ENCODE results near the gene ECT2L.

ECT2L gene

GRCh38 chr6:138847884-138848283, 52.0 kb downstream of the ECT2L start:
- DNase-seq (ENCODE audit: low spot score): no peak
- in situ Hi-C loops (cut with MboI; ENCODE audit: low pct_unique_long_range_greater_than_20kb, low sequenced_read_pairs, unreplicated experiment): no loop called here
- no peak for TF ChIP-seq CTCF (IDR thresholded peaks at IDR 0.05; ENCODE audit: extremely low read depth, insufficient read depth, missing control alignments)

GRCh38 chr6:138848461-138848860, 52.6 kb downstream of the ECT2L start:
- no peak for TF ChIP-seq CTCF (IDR thresholded peaks at IDR 0.05; ENCODE audit: extremely low read depth, insufficient read depth, missing control alignments)
- no peak for DNase-seq (ENCODE audit: low spot score)
- in situ Hi-C loops (cut with MboI; ENCODE audit: low pct_unique_long_range_greater_than_20kb, low sequenced_read_pairs, unreplicated experiment): no loop called here

- DNase-seq (ENCODE audit: low spot score): no peak
- no peak for TF ChIP-seq CTCF (IDR thresholded peaks at IDR 0.05; ENCODE audit: extremely low read depth, insufficient read depth, missing control alignments)
- in situ Hi-C loops (cut with MboI; ENCODE audit: low pct_unique_long_range_greater_than_20kb, low sequenced_read_pairs, unreplicated experiment): no loop called here
These were observed 53.9 kb downstream of the ECT2L start for GRCh38 chr6:138849791-138850190.

- TF ChIP-seq CTCF (IDR thresholded peaks at IDR 0.05; ENCODE audit: extremely low read depth, insufficient read depth, missing control alignments): no peak
- DNase-seq (ENCODE audit: low spot score): no peak
- in situ Hi-C loops (cut with MboI; ENCODE audit: low pct_unique_long_range_greater_than_20kb, low sequenced_read_pairs, unreplicated experiment): no loop called here
These were observed 60.8 kb downstream of the ECT2L start for GRCh38 chr6:138856654-138857053.

- DNase-seq (ENCODE audit: low spot score): no peak
- in situ Hi-C loops (cut with MboI; ENCODE audit: low pct_unique_long_range_greater_than_20kb, low sequenced_read_pairs, unreplicated experiment): no loop called here
- TF ChIP-seq CTCF (IDR thresholded peaks at IDR 0.05; ENCODE audit: extremely low read depth, insufficient read depth, missing control alignments): no peak
These were observed 61.9 kb downstream of the ECT2L start for GRCh38 chr6:138857775-138858174.

- no peak for TF ChIP-seq CTCF (IDR thresholded peaks at IDR 0.05; ENCODE audit: extremely low read depth, insufficient read depth, missing control alignments)
- no peak for DNase-seq (ENCODE audit: low spot score)
- in situ Hi-C loops (cut with MboI; ENCODE audit: low pct_unique_long_range_greater_than_20kb, low sequenced_read_pairs, unreplicated experiment): no loop called here
These were observed 66.6 kb downstream of the ECT2L start for GRCh38 chr6:138862456-138862855.

GRCh38 chr6:138863321-138863720, 67.4 kb downstream of the ECT2L start:
- in situ Hi-C loops (cut with MboI; ENCODE audit: low pct_unique_long_range_greater_than_20kb, low sequenced_read_pairs, unreplicated experiment): no loop called here
- no peak for DNase-seq (ENCODE audit: low spot score)
- no peak for TF ChIP-seq CTCF (IDR thresholded peaks at IDR 0.05; ENCODE audit: extremely low read depth, insufficient read depth, missing control alignments)
